Breast epithelium (tissue), 3 donors: ENCODE data around the gene SEL1L3.

ENCODE experiments used
- CTCF ChIP-seq, 3 donors: fragments of 450-650 bp; IDR thresholded peaks; one replicate each; pipeline ENCODE4 v1.5.1; 2016 to 2017; ENCODE audit warnings: antibody characterized with exemption in 3 of 3, mild to moderate bottlenecking in 3 of 3, moderate library complexity in 3 of 3
- POLR2A ChIP-seq: fragments of 450-650 bp; IDR thresholded peaks from one replicate; pipeline ENCODE4 v1.6.1; 2016; ENCODE audit warnings: antibody characterized with exemption, mild to moderate bottlenecking, moderate library complexity
- POLR2AphosphoS5 ChIP-seq, 3 donors: sonication (generic); formaldehyde crosslinking; IDR thresholded peaks; one replicate each; pipeline ENCODE4 v1.6.1; 2017; ENCODE audit warnings: antibody characterized with exemption in 3 of 3

- TF ChIP-seq CTCF (IDR thresholded peaks at IDR 0.05) (no peak), POLR2AphosphoS5 (IDR thresholded peaks at IDR 0.05) (no peak), POLR2A (no peak)
Measured at GRCh38 chr4:25803720-25804225, 59.0 kb downstream of the SEL1L3 start.
